Activated T-cell treated with anti-CD3 and anti-CD28 coated beads, Interleukin-2, amount 50 U/mL, for 4 hours (primary cell): Measurements from ENCODE around the gene CELF2. TPM values are rescaled to one million over a fixed set of nuclear protein-coding genes. Genes with fewer than 3 reads are reported as not detected.

Experiments used
- ATAC-seq, 2 donors: fragments of 200-7000 bp; cut with Tn5 transposase; one replicate each; pipeline ENCODE4 v1.10.0; 2021
- DNase-seq: peaks from one replicate; pipeline ENCODE4 v3.0.0-alpha.2; 2020
- H3K27me3 Mint-ChIP-seq: one replicate; pipeline ENCODE4 v1.8.0; 2021; ENCODE audit warnings: low read depth, mixed read lengths
- H3K36me3 Mint-ChIP-seq: one replicate; pipeline ENCODE4 v1.8.0; 2022; ENCODE audit warnings: mixed read lengths; ENCODE audit not compliant: insufficient read depth
- H3K4me1 Mint-ChIP-seq: one replicate; pipeline ENCODE4 v1.8.0; 2021; ENCODE audit warnings: low read depth, mixed read lengths
- H3K4me3 Mint-ChIP-seq: one replicate; pipeline ENCODE4 v1.8.0; 2021; ENCODE audit warnings: mild to moderate bottlenecking, moderate library complexity, mixed read lengths
- H3K9me3 Mint-ChIP-seq: one replicate; pipeline ENCODE4 v1.8.0; 2021; ENCODE audit warnings: mixed read lengths
- total RNA-seq, 3 donors: library from RNA; stranded (reverse); gene quantifications; one replicate each; pipeline ENCODE4 v1.2.1, GENCODE V29; 2021

The CELF2 gene
- total RNA-seq, 3 donors from 2014 or later, result 112 to 121 (median 113) TPM

DNA sequence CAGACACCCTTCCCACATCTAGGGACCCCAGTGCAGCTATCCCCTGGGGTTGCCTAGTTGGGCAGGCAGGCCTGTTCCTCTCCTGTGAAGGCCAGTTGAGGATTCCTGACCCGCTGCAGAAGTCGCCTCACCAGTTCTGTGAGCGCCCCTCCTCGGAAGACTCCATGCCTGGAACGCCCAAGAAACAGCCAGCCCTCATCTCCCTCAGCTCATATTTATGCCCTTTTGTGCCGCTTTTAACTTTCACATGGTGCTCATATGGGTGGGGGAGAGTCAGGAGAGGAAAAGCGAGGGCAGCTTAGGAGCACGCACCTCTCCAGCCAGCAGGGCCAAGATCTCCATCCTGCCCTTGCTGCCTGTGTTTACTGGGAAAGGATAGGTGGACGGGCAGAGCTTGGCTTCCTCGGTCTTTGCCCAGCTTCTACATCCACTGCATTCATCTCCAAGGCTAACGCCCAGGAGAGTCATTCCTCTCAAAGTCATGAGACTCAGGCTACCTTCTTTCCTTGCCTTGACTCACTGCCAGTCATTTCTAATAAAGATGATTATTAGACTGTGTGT lies 307.2 kb downstream of the CELF2 start:
- H3K9me3 Mint-ChIP-seq, result no peaks in the 10 kb centered on the region
- no peaks in the 10 kb centered on the region for H3K27me3 Mint-ChIP-seq
- H3K4me1 Mint-ChIP-seq, result peaks cover 21% of the 10 kb centered on the region
- no peak for DNase-seq
- H3K4me3 Mint-ChIP-seq, result no peak overlapping the region
- peaks cover 43% of the 10 kb centered on the region for H3K36me3 Mint-ChIP-seq
- ATAC-seq, result no peak

DNA sequence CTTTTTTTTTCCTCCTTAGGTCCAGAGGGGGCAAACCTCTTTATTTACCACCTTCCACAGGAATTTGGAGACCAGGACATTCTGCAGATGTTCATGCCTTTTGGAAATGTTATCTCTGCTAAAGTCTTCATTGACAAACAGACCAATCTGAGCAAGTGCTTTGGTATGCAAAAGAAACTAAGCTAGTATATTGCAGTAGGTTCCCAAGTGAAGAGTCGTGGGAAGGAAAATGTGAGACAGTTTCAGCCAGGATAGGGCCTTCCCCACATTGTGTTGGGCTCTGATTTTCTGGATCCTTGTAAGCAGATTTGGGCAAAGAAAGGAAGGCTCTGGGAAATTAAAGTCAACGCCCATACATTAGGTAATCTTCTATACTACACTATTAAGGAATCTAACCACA lies 308.1 kb downstream of the CELF2 start:
- peaks cover 20% of the 10 kb centered on the region for H3K4me1 Mint-ChIP-seq
- H3K36me3 Mint-ChIP-seq, result peaks cover 47% of the 10 kb centered on the region
- no peaks in the 10 kb centered on the region for H3K9me3 Mint-ChIP-seq
- no peak overlapping the region for H3K4me3 Mint-ChIP-seq
- ATAC-seq (no peak), DNase-seq (no peak)
- no peaks in the 10 kb centered on the region for H3K27me3 Mint-ChIP-seq

DNA sequence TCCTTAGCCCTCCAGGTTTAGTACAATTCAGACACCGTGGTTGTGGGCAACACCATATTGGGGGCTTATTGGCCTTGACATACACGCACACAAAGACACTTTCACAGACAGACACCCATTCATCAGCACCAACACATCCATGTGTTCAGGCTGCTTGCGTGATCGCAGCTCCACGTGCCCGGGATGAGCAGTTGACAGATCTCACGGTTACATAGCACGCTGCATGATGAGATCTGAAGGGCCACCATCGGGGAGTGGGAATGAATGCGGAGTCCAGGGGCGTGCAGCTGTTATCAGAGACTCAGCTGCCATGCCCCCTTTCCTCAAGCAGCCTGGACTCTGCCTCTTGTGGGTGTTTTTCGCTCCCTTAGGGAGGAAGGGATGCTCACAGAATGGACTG lies 308.6 kb downstream of the CELF2 start:
- Mint-ChIP-seq H3K27me3 (no peaks in the 10 kb centered on the region), H3K36me3 (peaks cover 43% of the 10 kb centered on the region), H3K9me3 (no peaks in the 10 kb centered on the region), H3K4me3 (no peak overlapping the region), H3K4me1 (peaks cover 16% of the 10 kb centered on the region)
- DNase-seq (no peak), ATAC-seq (no peak)

DNA sequence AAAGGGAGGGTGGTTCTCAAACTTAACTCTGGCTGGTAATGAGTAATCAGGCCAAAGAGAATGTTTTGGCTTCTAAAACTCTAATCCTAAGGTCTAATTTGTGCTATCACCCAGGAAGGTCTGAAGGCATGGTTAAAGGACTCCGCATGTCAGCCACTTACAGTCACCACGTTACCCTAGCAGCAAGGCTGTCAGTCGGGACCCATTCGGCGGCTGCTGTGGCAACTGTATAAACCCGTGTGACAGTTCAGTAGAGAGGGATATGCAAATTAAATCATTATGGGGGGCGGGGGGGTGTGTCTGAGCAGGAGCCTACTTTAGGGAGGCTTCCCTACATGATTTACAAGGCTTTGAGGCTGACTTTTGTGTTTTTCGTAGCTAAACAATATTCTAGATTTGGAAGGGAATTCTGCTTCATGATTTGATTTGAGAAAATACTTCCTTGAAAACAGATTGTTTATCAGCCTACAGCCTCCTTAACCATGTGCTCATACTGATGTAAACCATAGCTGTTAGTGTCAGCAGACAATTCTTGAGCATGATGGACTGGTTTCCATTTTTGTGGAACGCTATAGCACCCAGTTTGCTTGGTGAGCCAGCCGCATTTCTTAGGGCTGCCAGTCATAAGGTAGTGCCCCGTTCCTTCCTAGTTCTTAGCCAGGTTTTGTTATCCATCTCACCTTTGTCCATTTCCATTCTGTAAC lies 309.4 kb downstream of the CELF2 start:
- peaks cover 43% of the 10 kb centered on the region for H3K36me3 Mint-ChIP-seq
- H3K4me3 Mint-ChIP-seq, result no peak overlapping the region
- H3K4me1 Mint-ChIP-seq, result peaks cover 16% of the 10 kb centered on the region
- no peak for ATAC-seq
- no peaks in the 10 kb centered on the region for H3K9me3 Mint-ChIP-seq
- H3K27me3 Mint-ChIP-seq, result no peaks in the 10 kb centered on the region
- no peak for DNase-seq

DNA sequence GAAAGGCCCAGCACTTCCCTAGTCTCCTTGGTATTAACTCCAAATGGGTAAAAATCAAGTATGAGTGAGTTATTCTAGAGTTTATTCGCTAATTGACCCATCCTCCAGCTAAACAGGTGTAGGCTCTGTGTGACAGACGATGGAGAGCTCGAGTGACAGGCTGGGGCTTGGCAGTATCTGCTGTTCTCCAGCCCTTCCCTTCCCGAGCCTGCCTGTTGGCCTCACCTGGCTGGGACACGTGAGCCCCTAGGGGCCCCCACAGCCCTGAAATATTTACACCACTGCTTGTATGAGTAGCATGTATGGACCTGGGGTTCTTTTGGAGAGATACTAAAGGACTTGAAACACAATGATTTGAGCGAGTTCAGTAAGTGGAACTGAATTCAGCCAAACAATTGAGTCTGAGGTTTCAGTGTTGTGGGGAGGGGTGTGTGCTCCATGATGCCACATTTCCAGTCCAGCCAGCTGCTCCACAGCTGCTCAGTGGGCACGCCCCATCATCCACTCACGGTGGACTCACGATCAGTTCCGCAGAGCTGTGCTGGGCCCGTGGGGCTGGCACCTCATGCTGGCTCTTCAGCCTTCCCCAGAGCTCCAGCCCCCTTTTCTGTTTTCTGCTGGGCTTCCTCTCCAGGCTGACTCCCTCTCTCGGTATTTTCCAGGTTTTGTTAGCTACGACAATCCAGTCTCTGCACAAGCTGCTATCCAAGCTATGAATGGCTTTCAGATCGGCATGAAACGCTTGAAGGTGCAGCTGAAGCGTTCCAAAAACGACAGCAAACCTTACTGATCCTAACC lies 310.8 kb downstream of the CELF2 start:
- Mint-ChIP-seq H3K4me3 (no peak overlapping the region), H3K9me3 (no peaks in the 10 kb centered on the region), H3K27me3 (no peaks in the 10 kb centered on the region), H3K36me3 (peaks cover 45% of the 10 kb centered on the region), H3K4me1 (peaks cover 19% of the 10 kb centered on the region)
- no peak for DNase-seq
- no peak for ATAC-seq

DNA sequence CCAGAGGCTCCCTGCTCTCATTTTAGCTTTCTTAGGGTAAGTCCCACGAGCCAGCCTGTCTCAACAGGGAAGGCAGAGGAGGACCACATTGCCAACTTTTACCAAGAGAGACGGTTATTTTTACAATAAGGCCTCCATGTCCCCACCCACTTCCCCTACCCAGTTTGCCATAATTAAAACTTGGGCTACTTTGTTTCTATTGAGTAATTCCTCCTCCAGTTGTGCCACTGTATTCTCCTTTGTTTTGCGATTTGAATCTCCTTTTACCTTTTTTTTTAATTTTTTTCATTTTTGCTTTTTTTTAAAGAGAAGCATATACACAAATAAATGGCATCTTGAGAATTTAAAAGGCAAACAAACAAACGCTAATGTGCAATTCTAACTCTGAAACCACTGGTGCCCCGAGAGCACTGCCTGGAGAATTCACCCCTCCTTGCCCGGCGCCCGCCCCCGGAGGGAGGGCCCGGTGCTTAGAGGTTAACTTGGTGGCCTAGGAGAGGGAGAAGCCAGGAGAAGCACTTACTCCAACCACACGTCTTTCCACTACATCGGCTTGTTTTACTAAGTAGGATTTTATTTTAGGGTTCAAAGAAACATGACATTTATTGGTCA lies 311.5 kb downstream of the CELF2 start:
- Mint-ChIP-seq H3K9me3 (no peaks in the 10 kb centered on the region), H3K4me3 (no peak overlapping the region), H3K4me1 (peaks cover 21% of the 10 kb centered on the region), H3K36me3 (peaks cover 44% of the 10 kb centered on the region), H3K27me3 (no peaks in the 10 kb centered on the region)
- ATAC-seq (no peak), DNase-seq (no peak)

DNA sequence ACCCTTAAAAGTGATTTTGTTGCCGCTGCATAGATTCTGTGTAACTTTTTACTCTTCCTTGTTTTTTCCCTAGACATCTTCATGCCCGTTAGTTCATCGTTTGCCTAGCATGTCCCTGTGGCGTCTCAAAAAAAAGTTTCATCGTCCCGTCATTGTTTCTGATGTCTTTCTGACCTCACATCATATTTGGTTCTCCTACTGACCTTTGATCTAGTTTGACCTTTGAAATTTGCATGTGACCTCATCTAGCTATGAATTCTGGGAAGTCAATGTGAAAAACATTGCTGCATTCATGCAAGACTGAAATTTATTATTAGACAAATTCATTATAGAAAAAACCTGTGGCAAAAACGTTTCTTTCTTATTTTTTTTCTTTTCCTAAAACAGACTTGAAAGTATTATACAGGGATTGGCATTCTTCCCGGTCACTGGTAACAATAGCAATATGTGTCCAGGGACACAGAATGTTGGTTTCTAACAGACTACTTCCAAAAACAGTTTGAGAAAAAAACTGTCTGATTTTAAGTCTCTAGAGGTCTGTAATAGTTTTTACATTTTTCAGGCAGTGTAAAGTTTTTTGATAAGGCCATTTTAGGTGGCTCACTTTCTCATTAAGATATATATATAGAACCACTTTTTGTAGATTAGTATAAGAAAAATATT lies 312.8 kb downstream of the CELF2 start:
- Mint-ChIP-seq H3K9me3 (no peaks in the 10 kb centered on the region), H3K36me3 (peaks cover 46% of the 10 kb centered on the region), H3K4me3 (no peak overlapping the region), H3K4me1 (peaks cover 31% of the 10 kb centered on the region), H3K27me3 (no peaks in the 10 kb centered on the region)
- ATAC-seq, result no peak
- no peak for DNase-seq

DNA sequence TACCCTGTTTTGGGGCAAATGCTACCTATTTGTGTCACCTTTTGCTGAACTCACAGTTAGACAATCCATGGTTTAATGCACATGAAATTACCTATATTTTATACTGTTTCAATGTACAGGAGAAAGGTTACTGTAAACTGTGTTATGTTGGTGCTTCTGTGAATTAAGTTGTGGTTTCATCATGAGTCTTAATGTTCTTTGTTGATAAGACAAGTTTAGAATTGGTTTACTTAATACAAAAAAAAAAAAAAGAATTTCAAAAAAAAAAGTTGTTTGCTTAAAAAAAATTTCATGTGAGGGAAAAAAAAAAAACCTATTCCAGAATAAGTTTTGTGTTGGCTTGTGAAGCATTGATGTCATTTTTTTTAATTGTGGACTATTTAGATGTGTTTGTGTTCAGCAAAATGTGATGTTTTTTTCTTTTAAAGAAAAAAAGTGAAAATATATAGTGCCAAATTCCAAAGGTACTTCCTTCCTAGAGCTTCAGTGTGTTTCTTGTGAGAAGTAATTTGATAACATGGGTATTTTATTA lies 313.4 kb downstream of the CELF2 start:
- Mint-ChIP-seq H3K36me3 (peaks cover 41% of the 10 kb centered on the region), H3K27me3 (no peaks in the 10 kb centered on the region), H3K4me1 (peaks cover 31% of the 10 kb centered on the region), H3K4me3 (no peak overlapping the region), H3K9me3 (no peaks in the 10 kb centered on the region)
- no peak for ATAC-seq
- DNase-seq, result no peak

DNA sequence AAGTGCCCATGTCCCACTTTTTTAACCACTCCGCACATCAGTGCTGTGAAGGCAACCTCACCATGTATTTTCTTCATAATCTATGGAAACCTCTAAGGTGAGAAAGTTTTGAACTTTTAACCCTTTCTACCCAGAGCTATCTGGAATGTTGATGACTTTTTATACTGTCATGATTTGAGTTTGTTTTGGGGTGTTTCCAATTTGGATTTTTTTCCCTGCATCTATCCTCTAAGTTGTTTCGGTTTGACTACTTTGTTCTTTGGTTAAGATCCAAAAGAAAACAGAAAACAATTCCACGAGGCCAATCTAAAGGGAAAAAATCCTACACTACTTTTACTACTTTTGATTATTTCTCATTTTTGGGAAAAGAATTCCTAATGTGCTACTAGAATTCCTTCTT lies 314.1 kb downstream of the CELF2 start:
- ATAC-seq (no peak), DNase-seq (no peak)
- Mint-ChIP-seq H3K27me3 (no peaks in the 10 kb centered on the region), H3K9me3 (no peaks in the 10 kb centered on the region), H3K36me3 (peaks cover 41% of the 10 kb centered on the region), H3K4me3 (no peak overlapping the region), H3K4me1 (peaks cover 31% of the 10 kb centered on the region)

DNA sequence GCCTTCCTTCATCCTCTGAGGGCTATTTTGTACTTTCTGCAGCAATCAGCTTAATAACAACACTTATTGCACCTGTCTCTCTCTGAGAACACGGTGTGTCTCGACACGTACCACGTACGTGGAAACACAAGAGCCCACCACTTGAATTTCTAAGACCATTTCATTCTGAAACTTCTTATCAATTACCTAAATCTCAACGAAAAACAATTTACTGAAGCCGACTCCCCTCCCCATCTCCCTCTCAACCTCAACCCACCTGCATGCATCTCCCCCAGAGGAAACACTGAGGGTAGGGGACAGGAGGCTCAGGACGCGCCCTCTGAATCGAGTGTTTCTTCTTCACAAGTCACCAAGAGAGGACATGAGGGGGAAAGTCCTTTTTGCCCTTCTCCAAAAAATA lies 315.2 kb downstream of the CELF2 start:
- ATAC-seq (no peak), DNase-seq (no peak)
- Mint-ChIP-seq H3K4me3 (no peak overlapping the region), H3K36me3 (peaks cover 41% of the 10 kb centered on the region), H3K9me3 (no peaks in the 10 kb centered on the region), H3K27me3 (no peaks in the 10 kb centered on the region), H3K4me1 (peaks cover 35% of the 10 kb centered on the region)

DNA sequence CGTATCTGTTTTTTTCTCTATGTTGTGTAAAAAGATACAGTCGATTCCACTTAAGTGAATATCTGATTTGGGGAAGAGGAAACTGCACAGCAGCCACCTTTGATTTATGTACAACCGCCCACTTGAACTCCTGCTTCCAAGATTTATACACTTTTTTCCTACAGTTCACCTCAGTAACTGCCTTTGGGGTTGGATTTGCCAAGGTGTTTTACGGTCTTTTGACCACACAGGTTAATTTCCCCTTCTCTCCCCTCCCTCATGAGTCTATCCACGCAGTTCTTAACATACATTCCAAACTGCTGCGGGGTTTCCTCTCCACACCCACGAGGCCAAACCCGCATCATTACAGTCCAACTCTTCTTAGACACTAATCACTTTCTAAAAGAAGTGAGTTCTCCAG lies 316.8 kb downstream of the CELF2 start:
- Mint-ChIP-seq H3K4me3 (no peak overlapping the region), H3K4me1 (peaks cover 36% of the 10 kb centered on the region), H3K27me3 (no peaks in the 10 kb centered on the region), H3K36me3 (peaks cover 38% of the 10 kb centered on the region), H3K9me3 (no peaks in the 10 kb centered on the region)
- ATAC-seq (no peak), DNase-seq (no peak)

DNA sequence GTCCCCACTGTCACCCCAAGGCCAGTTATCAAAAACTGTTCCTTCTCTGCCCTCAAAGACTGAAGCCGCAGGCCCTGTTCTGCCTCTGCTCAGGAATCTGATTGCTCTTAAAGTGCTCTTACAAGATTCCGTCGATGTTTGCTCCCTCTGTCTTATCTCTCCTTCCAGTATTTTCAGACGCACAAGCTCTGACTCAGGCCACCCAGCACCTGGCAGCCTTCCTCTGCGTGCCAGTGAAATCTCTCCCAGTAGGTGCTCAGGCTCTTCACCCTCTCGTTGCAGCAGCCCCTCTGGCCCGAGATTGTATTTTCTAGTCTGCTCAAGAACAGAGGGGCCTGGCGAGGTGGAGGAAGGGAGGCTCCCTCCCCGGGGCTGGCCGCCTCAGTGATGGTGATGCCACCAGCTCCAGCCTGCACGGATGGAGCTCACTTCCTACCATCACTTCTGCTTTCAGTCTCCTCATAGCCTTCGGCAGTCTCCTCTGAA lies 317.5 kb downstream of the CELF2 start:
- Mint-ChIP-seq H3K4me3 (no peak overlapping the region), H3K27me3 (no peaks in the 10 kb centered on the region), H3K9me3 (no peaks in the 10 kb centered on the region), H3K36me3 (peaks cover 34% of the 10 kb centered on the region), H3K4me1 (peaks cover 32% of the 10 kb centered on the region)
- DNase-seq (no peak), ATAC-seq (no peak)

DNA sequence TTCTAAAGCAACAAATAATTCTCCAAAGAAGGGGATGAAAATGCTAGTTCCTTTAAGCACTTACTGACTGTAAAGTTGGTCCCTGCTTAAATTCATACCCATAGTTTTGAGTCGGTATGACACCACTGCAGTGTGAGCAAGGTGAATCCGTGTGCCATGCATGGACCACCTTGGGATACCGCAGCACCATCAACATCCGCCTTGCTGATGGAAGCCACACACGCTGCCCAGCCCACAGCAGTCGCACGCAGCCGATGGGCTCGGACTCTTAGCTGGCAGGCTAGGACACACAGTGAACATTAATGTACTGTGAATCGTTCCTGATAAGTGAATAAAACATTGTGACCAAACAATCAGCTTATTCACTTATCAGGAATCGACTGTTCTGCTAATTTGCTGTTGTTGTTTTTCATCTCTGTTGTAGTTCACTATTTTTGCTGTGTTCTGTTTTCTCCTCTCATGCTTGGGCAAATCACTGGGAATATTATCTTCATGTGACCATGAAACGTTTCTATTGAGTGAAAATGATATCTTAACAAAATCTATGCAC lies 318.3 kb downstream of the CELF2 start:
- no peak overlapping the region for H3K4me3 Mint-ChIP-seq
- no peaks in the 10 kb centered on the region for H3K9me3 Mint-ChIP-seq
- peaks cover 29% of the 10 kb centered on the region for H3K36me3 Mint-ChIP-seq
- H3K27me3 Mint-ChIP-seq, result no peaks in the 10 kb centered on the region
- ATAC-seq (no peak), DNase-seq (no peak)
- peaks cover 29% of the 10 kb centered on the region for H3K4me1 Mint-ChIP-seq
